ENCODE results near the gene IRF7. TPM values are rescaled to one million over a fixed set of nuclear protein-coding genes. Genes with fewer than 3 reads are reported as not detected.

Gene IRF7
- total RNA-seq, 1 experiment from 2014 or later, result 8.8 TPM

- BruUV-seq (replicated peaks), result no TSS peak
- ChIA-PET POLR2A (ENCODE audit: low non-redundant PET) (no interaction called here), CTCF (no interaction called here)
- Histone ChIP-seq H3K4me3 (ENCODE audit: low read depth, low read length, poor library complexity, severe bottlenecking) (peak overlapping the region; percentile 19), H3K36me3 (ENCODE audit: insufficient read depth, low read length, poor library complexity, severe bottlenecking) (no peaks in the 10 kb centered on the region), H3K27ac (ENCODE audit: low read depth, low read length, poor library complexity, severe bottlenecking) (no peak overlapping the region), H3K27me3 (replicated peaks; ENCODE audit: insufficient read depth, low read depth, low read length, poor library complexity) (no peaks in the 10 kb centered on the region), H3K9me3 (ENCODE audit: low read depth, low read length, poor library complexity, severe bottlenecking) (no peaks in the 10 kb centered on the region), H3K4me1 (ENCODE audit: insufficient read depth, low read length, poor library complexity, severe bottlenecking) (peaks cover 11% of the 10 kb centered on the region)
- no peak for DNase-seq (ENCODE audit: low spot score)
- intact Hi-C loops (cut with micrococcal nuclease; ENCODE audit: unreplicated experiment), result no loop called here
- TF ChIP-seq EZH2 (IDR thresholded peaks at IDR 0.05; ENCODE audit: borderline replicate concordance, low read depth, low read length, poor library complexity, severe bottlenecking) (no peak), CTCF (conservative IDR thresholded peaks at IDR 0.05; ENCODE audit: low read depth, low read length) (no peak)
These were observed 12.3 kb upstream of the IRF7 start for GRCh38 chr11:628056-628455.

GRCh38 chr11:627308-627576 is 11.5 kb upstream of the IRF7 start:
- ChIA-PET POLR2A (ENCODE audit: low non-redundant PET) (no interaction called here), CTCF (no interaction called here)
- Histone ChIP-seq H3K27ac (ENCODE audit: low read depth, low read length, poor library complexity, severe bottlenecking) (no peak overlapping the region), H3K27me3 (replicated peaks; ENCODE audit: insufficient read depth, low read depth, low read length, poor library complexity) (no peaks in the 10 kb centered on the region), H3K9me3 (ENCODE audit: low read depth, low read length, poor library complexity, severe bottlenecking) (no peaks in the 10 kb centered on the region), H3K4me1 (ENCODE audit: insufficient read depth, low read length, poor library complexity, severe bottlenecking) (peaks cover 11% of the 10 kb centered on the region), H3K36me3 (ENCODE audit: insufficient read depth, low read length, poor library complexity, severe bottlenecking) (no peaks in the 10 kb centered on the region), H3K4me3 (ENCODE audit: low read depth, low read length, poor library complexity, severe bottlenecking) (no peak overlapping the region)
- no peak for DNase-seq (ENCODE audit: low spot score)
- TF ChIP-seq EZH2 (IDR thresholded peaks at IDR 0.05; ENCODE audit: borderline replicate concordance, low read depth, low read length, poor library complexity, severe bottlenecking) (no peak), CTCF (conservative IDR thresholded peaks at IDR 0.05; ENCODE audit: low read depth, low read length) (no peak)
- no TSS peak for BruUV-seq (replicated peaks)
- intact Hi-C loops (cut with micrococcal nuclease; ENCODE audit: unreplicated experiment), result no loop called here

- Histone ChIP-seq H3K4me1 (ENCODE audit: insufficient read depth, low read length, poor library complexity, severe bottlenecking) (peaks cover 11% of the 10 kb centered on the region), H3K4me3 (ENCODE audit: low read depth, low read length, poor library complexity, severe bottlenecking) (no peak within 1 kb of the TSS), H3K36me3 (ENCODE audit: insufficient read depth, low read length, poor library complexity, severe bottlenecking) (no peaks in the 10 kb centered on the region), H3K27ac (ENCODE audit: low read depth, low read length, poor library complexity, severe bottlenecking) (no peak within 1 kb of the TSS), H3K9me3 (ENCODE audit: low read depth, low read length, poor library complexity, severe bottlenecking) (no peaks in the 10 kb centered on the region), H3K27me3 (replicated peaks; ENCODE audit: insufficient read depth, low read depth, low read length, poor library complexity) (no peaks in the 10 kb centered on the region)
- no peak for TF ChIP-seq EZH2 (IDR thresholded peaks at IDR 0.05; ENCODE audit: borderline replicate concordance, low read depth, low read length, poor library complexity, severe bottlenecking)
- TF ChIP-seq CTCF (conservative IDR thresholded peaks at IDR 0.05; ENCODE audit: low read depth, low read length), result no peak
- BruUV-seq (replicated peaks), result no TSS peak
- CTCF ChIA-PET, result interaction anchor here (0.6 kb wide), 1 partner anchor 121 kb away, joined by 4 read pairs; no protein-coding TSS in a partner anchor
- POLR2A ChIA-PET (ENCODE audit: low non-redundant PET), result no interaction called here
- no peak for DNase-seq (ENCODE audit: low spot score)
- intact Hi-C loops (cut with micrococcal nuclease; ENCODE audit: unreplicated experiment), result no loop called here
These were observed 10.9 kb upstream of the IRF7 start, which contains the start of gene SCT for GRCh38 chr11:626475-627307. Gene SCT (minus strand): TSS chr11:627181. CDS start chr11:627143, 38 bp downstream.

All from A673 (cell line).